Cardiac fibroblast (primary cell): ENCODE results near the gene SDC1.

Experiments used
- DNase-seq, 2 donors: peaks; one replicate each; pipeline versions ENCODE4 v3.0.0 to v3.0.0-alpha.2; 2010; ENCODE audit warnings: low read depth in 2 of 2
- H3K4me3 ChIP-seq, 2 donors: replicated peaks in 1 of 2; 1 replicate in 1 of 2; 2 replicates in 1 of 2; pipeline ENCODE4 v1.5.1; 2011; ENCODE audit warnings: low read depth in 2 of 2, low read length in 2 of 2, mild to moderate bottlenecking in 2 of 2, moderate library complexity in 1 of 2
- TF ChIP-seq, protein P1 (sequence below): IDR thresholded peaks from one replicate; pipeline ENCODE4 v1.5.1; 2011; ENCODE audit warnings: low read depth, mild to moderate bottlenecking, low read length, inconsistent platforms

The SDC1 gene

DNA sequence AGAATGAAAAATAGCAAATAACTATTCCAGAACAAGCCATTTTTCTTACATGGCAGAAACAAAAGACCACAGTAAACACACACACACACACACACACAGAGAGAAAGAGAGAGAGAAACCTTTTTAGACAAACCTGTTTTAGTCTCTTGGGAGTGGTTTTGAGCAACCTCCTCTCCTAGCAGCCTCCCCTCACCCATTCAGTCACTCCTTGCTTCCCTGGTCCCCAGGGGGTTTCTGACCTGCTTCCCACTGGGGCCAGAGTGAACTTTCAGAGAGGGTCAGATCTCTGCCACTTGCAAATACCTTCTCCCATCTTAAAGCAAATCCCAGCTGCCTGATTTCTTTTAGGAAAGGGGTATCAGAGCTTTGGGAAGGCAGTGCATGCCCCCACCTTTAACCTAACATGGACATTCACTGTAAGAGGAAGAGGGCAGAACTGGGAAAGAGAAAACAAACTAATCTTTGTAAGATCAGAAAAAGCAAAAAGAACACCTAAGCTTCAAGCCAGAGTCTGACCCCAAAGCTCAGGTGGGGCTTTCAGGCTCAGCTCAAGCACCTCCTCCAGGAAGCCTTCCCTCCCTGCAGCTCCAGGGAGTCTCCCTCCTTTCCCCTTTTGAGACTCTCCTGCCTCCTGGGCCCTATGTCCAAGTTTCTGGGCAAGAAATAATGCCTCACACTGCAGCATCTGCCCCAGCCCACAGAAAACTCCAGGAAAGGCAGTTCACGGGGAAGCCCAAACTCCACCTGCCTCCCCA lies 2.7 kb downstream of the SDC1 start:
- DNase-seq, result no peak
- H3K4me3 ChIP-seq, result no peak overlapping the region
- TF ChIP-seq, protein P1, sequence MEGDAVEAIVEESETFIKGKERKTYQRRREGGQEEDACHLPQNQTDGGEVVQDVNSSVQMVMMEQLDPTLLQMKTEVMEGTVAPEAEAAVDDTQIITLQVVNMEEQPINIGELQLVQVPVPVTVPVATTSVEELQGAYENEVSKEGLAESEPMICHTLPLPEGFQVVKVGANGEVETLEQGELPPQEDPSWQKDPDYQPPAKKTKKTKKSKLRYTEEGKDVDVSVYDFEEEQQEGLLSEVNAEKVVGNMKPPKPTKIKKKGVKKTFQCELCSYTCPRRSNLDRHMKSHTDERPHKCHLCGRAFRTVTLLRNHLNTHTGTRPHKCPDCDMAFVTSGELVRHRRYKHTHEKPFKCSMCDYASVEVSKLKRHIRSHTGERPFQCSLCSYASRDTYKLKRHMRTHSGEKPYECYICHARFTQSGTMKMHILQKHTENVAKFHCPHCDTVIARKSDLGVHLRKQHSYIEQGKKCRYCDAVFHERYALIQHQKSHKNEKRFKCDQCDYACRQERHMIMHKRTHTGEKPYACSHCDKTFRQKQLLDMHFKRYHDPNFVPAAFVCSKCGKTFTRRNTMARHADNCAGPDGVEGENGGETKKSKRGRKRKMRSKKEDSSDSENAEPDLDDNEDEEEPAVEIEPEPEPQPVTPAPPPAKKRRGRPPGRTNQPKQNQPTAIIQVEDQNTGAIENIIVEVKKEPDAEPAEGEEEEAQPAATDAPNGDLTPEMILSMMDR, result no peak

DNA sequence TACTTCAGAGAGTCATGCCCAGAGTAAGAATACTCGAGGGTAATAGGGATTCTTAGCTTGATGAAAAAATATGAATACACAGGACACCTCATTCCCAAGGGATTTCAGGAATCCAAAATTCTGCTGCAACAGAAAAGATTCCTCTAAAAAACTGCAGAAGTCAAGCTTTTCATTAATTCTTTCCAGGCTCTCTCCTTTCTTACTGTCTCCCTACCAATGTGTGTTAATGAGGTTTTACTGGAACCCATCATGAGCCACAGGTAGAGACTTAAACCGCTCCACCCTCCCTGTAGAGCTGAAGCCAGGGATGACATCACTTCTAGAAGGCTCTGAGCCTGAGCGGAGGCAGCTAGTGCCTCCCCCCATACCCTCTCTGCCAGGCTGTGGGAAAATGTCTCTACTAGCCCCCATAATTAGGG lies 3.4 kb downstream of the SDC1 start:
- H3K4me3 ChIP-seq, result no peak overlapping the region
- TF ChIP-seq, protein P1, result no peak
- DNase-seq, result peak; percentile 46 to 62

DNA sequence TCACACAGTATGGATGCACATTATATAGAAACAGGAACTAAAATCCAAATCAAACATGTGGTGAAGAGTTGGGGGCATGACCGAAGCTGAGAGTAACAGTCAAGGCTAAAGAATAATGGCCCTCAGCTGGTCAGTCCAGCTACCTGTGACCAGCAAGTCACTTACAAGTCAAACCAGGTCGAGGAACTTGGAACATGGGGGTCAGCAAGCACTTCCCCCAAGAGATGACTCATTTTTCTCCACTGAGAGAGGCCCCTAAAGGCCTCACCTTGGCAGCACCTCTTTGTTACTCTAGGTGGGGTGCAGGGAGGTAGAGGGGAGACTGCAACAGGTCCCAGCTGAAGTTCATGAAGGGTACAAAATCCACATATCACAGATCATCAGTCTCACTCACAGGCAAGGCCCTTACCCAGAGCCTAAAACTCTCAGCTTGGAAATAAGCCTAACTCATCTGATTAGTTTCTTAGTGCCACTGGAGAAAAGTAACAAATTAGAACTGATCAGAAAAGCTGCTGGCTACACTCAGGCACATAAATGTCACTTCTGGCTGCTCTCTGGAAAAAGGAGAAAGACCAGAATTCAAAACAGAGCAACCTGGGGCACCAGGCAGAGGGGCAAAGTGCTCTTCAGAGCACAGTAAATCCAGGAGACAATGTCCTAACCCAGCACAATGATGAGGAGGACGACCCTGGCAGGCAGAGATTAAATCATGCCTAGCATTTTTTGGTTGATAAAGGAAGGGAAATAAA lies 4.0 kb downstream of the SDC1 start:
- TF ChIP-seq, protein P1, result no peak
- no peak overlapping the region for H3K4me3 ChIP-seq
- DNase-seq, result no peak

DNA sequence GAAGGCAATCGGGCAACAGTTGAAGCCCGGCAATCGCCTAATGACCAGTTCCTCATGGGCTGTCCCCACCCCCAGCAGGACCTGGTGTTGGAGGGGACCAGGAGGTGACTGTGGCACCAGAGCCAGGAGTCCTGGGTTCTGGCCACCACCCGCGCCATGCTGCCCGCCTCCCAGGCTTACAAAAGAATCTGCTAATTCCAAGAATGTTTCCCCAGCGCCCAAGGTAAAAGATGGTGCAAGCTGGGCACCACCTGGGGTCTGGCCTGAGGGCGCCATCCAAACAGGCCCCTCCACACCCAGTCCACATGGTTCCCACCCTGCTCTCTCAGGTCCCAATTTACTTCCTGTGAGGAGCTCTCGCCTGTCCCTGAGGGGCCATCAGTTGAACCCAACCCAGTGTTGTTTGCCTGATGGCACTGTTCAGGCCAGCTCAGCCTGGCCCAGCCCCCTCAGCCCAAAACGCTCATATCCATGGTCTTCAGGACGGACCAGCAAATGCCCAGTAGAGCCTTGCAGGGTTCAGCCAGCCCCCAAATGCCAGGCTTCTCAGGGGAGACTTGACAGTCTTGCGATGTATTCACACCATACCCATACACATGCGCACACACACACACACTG lies 5.1 kb downstream of the SDC1 start:
- H3K4me3 ChIP-seq, result no peak overlapping the region
- TF ChIP-seq, protein P1, result no peak
- no peak for DNase-seq

DNA sequence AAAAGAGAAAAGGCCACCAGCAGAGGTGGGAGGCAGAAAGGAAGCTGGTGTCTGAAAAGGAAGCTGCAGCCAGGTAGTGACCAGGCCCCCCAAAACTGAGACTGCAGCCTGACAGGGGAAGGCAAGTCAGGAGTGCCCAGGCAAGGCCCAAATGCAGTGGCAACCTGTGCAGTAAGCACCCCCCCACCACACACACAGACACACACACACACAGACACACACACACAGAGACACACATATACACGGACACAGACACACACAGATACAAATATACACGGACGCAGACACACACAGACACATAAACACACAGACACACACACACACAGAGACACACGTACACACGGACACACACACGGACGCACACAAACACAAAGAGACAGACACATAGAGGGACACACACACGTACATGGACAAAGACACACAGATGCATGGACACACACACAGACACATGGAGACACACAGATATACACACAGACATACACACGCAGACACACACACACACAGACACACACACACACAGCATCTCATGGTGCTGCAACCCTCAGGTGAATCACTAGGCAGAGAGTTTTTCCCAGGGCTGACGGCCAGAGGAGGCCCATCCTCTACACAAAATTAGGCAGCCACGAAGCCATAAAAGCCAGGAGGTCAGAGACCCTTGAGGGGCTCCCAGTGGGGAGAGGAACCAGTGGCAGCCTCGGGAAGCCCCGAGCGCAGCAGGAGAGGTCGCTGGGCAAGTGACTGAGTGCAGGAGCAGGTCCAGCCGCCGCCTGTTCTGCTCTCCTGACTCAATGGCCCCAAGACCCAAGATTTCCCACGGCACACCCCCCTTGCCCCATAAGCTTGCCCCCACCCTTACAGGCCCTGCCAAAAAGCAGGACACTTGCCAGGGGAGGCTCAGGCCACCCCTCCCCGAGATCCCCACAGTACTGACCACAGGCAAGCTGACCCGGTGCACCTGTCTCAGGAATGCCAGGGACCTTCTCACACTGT lies 6.3 kb downstream of the SDC1 start:
- no peak overlapping the region for H3K4me3 ChIP-seq
- TF ChIP-seq, protein P1, result no peak
- DNase-seq, result no peak
